Activated T-cell treated with anti-CD3 and anti-CD28 coated beads for 24 hours (primary cell): ENCODE data around the gene TMEM43.
A peak's percentile ranks its signal among the peaks of the same experiment; 100 is the strongest.

ENCODE experiments used
- DNase-seq: peaks from one replicate; pipeline ENCODE4 v3.0.0-alpha.2; 2020; ENCODE audit warnings: low read depth

TMEM43 gene

DNA sequence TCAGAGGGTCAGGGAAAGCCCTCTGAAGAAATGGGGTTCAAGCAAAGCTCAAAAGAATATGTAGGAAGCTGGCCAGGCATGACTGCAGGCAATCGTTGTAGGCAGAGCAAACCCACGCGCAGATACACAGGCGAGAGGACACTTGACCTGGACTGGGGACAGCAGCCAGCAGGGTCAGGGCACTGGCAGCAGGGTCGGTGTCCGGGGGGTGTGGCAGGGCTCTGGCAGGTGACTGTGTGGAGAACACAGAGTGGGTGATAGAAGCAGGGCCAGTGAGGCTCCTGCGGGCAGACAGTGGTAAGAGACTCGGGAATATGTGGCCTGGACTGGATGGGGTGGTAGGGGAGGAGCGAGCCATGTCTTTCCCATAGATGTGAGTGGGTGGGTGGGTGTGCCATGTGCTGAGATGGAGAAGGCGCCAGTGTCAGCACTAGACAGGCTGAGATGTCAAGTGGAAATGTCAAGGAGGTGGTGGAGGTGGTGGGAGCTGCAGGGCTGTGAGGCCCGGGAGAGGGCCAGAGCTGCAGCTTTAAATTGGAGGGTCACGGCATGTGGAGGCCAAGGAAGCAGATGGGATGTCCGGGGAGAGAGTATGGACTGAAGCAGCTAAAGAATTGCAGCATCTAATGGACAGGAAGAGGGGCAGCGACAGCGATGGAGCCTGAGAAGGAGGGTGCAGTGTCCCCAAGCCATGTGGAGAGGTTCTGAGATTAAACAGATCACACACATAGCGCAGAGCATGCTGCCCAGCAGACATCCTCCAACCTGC lies 13.4 kb downstream of the TMEM43 start:
- DNase-seq, result no peak

DNA sequence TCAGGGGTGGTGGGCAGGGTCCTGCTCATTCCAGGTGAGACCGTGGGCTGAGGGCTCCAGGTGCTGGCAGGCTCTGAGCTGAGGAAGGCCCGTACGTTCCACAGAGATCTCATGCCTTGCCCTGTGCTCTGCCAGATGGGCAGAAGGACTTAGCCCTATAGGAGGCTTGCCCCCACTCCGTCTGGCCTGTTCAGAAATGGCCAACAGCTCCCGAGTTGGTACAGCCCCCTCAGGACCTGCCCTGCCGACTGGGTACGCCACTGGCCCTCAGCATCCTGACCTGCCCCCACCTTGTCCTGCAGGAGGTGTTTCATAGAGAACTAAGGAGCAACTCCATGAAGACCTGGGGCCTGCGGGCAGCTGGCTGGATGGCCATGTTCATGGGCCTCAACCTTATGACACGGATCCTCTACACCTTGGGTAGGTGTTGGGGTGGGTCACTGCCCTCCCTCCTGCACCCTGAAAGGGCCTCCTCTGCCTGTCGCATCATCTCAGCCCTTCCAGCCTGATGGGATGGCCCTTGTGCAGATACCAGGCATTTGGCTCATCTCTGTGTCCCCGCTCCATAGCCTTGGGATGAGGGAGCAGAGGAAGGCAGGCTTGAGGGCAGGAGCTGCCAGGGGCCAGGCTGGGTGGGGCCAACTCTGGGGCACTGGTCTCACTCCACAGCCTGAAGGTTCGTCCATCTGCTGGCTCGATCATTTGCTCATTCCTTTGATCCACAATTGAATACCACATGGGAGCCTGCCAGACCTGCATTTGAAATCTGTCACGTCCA lies 14.2 kb downstream of the TMEM43 start:
- no peak for DNase-seq

DNA sequence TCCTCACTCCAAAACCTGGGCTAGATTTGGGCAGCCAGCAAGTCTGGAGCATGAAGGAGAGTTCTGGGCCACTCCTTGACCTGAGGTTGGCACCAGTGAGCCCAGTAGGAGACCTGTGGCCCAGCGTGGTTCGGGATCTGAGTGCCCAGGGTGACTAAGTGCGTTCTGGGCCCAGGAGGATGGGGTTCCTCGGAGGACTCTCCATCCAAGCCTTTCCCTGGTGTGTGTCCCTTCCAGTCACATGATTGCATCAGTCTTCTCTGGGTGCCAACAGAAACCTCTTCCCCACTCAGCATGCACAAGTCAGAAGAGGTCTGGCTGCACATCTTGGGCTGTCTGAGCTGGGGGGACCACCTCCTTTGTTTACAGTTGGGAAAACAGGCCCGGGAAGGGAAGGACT lies 14.9 kb downstream of the TMEM43 start:
- DNase-seq, result no peak

DNA sequence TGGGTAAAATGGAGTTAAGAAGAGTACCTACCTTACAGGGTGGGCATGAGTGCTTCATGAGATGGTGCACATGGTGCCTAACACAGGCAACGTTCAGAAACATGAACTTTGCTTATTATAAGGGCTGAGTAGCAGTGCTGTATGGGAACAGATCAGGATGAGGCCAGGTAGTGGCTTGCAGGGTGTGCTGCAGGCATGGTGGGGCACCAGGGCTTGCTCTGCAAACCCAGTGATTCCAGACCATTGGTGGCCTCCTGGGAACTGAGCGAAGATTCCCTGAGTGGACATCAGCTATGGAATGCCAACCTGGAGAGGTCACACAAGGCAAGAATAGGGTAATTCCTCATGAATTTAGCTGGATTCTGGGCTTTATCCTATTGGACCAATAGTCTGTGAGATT lies 15.8 kb downstream of the TMEM43 start:
- DNase-seq, result no peak

DNA sequence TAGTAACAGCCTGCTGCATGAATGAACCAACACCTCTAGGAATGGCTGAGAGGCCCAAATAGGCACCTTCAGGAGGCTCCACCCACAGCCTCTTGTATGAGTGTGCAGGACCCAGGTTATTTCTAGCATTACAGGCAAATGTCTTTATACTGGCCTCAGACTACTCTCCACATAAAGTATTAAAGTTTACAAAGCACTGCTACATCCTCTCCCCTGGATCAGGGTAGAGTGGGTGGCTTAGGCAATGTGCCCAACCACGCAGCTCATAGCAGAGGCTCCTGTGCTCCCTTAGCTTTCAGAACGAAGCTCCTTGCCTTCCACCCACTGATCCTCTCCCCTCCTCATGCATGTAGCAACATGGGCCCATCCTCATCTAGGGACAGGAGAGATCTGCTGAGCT lies 16.3 kb downstream of the TMEM43 start:
- DNase-seq, result no peak

DNA sequence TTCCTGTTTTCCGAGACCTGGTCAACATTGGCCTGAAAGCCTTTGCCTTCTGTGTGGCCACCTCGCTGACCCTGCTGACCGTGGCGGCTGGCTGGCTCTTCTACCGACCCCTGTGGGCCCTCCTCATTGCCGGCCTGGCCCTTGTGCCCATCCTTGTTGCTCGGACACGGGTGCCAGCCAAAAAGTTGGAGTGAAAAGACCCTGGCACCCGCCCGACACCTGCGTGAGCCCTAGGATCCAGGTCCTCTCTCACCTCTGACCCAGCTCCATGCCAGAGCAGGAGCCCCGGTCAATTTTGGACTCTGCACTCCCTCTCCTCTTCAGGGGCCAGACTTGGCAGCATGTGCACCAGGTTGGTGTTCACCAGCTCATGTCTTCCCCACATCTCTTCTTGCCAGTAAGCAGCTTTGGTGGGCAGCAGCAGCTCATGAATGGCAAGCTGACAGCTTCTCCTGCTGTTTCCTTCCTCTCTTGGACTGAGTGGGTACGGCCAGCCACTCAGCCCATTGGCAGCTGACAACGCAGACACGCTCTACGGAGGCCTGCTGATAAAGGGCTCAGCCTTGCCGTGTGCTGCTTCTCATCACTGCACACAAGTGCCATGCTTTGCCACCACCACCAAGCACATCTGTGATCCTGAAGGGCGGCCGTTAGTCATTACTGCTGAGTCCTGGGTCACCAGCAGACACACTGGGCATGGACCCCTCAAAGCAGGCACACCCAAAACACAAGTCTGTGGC lies 16.9 kb downstream of the TMEM43 start:
- DNase-seq, result no peak

DNA sequence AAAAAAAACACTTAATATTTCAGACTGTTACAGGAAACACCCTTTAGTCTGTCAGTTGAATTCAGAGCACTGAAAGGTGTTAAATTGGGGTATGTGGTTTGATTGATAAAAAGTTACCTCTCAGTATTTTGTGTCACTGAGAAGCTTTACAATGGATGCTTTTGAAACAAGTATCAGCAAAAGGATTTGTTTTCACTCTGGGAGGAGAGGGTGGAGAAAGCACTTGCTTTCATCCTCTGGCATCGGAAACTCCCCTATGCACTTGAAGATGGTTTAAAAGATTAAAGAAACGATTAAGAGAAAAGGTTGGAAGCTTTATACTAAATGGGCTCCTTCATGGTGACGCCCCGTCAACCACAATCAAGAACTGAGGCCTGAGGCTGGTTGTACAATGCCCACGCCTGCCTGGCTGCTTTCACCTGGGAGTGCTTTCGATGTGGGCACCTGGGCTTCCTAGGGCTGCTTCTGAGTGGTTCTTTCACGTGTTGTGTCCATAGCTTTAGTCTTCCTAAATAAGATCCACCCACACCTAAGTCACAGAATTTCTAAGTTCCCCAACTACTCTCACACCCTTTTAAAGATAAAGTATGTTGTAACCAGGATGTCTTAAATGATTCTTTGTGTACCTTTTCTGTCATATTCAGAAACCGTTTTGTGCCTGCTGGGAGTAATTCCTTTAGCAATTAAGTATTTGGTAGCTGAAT lies 17.9 kb downstream of the TMEM43 start:
- DNase-seq, result no peak

DNA sequence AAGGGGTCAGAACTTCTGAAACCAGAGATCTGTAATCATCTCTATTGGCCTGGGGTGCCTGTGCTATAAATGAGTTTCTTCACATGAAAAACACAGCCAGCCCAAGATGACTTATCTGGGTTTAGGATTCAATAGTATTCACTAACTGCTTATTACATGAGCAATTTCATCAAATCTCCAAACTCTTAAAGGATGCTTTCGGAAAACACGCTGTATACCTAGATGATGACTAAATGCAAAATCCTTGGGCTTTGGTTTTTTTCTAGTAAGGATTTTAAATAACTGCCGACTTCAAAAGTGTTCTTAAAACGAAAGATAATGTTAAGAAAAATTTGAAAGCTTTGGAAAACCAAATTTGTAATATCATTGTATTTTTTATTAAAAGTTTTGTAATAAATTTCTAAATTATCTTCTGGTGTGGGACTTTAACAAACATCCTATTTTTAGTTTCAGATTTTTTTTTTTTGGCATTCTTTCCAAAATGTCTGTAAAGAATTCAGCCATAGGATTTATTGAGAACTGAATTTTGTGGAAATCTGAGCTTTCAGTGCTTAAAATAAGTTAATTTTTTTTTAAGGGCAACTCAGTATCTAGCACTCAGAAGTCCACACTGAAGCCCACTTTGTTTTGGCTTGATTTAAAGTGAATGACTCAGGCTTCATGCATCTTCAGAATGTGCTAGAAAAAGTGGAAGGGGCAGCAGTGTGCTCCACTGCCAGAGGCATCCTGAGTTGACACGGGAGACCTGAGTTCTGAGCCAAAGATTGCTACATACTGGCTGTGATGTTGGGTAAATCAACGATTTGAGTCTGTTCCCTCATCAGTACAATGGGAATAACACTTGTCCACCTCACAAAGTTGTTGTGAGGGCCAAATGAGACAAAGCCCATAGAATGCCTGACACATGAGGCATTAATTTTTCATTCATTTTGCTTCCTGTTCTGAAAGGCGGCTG lies 18.7 kb downstream of the TMEM43 start:
- DNase-seq, result no peak

DNA sequence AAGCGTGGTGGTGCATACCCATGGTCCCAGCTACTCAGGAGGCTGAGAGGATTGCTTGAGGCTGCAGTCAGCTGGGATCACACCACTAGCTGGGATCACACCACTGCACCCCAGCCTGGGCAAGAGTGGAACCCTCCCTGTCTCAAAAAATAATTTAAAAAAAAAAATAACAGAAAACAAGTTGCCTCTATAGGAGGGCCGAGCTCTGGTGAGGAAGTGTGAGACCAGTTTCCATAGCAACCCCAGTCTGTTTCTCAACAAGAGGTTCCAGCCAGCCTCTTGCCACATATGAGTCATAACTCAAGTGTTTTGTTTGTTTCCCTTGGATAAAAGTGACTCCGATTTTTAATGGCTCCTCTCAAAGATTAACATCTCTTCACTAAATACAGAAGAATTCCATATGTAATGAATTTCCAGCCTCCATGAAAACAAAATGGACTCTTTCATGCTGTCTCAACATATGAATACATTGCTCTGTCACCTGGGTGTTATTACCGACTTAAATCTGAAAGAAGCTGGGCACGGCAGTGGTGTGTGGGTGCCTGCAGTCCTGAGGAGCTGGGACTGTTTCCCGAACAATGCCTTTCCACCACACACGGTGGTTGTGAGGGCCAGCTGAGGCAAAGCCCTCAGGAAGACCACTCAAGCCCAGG lies 19.7 kb downstream of the TMEM43 start:
- peak; percentile 48 for DNase-seq

DNA sequence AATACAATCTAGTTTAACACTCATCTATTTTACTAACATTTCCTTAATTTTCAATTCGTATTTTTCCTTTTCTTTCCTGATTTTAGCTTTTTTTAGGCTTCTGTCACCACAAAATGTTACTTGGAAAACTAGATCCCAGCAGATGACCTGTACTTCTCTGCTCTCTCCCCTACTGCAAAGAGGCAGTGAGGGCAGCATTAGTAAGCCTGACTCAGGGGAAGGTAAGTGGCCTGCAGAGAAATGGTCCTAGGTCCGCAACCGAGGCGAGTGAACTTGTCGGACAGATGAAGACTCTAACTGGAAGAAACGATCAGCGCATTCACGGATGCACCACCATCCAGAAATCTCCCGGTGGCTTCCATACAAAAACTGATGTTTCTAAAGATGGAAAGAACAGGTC lies 20.4 kb downstream of the TMEM43 start:
- DNase-seq, result no peak

DNA sequence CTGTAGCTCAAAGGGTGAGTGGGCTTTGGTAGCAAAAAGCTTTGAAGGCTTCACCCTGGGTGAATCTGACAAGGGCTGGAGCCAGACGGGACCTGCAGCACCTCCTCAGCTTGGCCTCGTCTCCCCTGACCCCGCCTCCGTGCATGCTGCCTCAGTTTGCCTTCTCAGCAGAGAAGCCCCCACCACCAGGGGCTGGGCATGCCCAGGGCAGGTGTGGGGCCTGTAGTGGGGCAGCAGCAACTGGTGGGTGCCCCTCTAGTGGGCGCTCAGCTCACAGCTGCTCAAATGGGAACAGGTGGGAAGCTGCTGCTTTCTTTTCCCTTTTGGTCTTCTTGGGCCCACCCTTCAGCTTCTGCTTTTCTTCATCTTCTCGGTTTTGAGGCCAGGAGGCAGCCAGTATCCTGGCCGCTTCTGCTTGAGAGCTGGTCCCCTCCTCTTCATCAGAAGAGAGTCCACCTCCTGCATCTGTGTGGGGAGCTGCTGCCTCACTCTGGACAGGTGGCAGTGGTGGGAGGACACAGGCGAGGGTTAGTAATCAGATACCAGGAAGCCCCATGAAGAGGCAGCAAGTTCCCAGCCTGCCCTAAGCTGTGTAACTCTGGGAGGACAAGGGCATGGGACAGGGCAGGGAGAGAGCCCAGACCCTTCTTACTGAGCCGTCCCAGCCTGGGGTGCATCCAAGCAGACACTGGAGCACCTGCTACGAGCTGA lies 21.0 kb downstream of the TMEM43 start:
- DNase-seq, result no peak

DNA sequence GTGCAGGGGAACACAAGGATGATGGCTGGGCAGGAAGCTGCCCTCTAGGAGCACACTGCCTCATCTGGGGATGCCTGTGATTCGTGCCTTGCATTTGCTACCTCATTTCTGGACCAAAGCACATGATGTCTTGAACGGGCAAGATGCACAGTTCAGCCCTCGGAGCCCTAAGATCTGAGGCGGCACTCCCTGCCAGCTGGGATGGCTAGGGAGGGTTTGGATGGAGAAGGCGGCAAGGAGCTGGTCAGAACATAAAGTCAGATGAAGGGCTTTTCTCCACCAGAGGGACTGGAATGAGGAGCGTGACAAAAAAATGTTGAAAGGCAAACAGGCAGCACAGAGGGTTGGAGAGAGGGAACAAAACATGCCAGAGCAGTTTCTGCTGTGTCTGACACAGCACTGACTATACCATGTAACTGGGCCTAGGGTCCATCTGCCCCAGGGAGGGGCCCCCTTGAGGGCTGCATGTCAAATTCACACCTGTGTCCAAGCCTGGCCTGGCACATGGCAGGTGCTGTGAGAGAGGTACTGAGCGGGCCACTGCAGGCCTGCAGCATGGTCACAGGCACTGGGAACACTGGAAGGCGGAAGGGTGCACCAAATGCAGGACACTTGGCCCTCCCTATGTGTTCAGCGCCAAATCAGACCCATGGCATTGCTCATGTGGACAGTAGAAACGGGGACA lies 21.7 kb downstream of the TMEM43 start:
- no peak for DNase-seq

DNA sequence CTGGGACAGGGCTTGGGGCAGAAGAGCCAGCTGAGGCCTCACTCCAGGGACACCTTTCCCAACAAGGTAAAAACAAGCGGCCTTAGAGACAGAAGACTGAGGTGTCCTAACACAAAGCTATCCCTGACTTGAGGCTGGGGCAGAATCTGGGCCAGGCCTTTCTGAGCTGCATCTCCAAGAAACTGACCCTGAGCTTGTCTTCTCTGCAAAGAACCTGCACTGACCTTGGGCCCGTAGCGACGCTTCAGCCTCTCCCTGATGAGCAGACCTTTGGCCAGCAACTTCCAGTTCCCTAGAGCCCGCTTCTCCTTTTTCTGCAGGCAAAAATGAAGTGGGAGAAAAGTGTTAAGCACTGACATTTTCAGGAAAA lies 22.2 kb downstream of the TMEM43 start:
- DNase-seq, result no peak

DNA sequence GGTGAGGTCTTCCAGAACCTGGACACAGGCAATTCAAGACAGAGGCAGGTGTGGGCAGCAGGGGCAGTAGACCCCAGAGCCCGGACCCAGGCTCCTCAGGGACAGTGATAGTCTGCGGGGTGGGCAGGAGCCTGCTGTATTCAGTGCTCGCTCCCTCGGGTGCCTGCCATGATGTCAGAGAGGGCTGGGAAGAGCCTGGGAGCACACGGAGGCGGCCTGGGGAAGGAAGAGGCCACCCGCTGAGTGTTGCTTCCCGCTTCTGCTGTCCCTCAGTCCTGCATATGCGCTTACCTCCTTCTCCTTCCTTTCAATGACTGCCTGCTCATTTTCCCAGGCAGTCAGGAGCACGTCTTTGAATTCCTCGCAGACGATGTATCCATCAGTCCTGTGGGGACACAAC lies 22.8 kb downstream of the TMEM43 start:
- no peak for DNase-seq

DNA sequence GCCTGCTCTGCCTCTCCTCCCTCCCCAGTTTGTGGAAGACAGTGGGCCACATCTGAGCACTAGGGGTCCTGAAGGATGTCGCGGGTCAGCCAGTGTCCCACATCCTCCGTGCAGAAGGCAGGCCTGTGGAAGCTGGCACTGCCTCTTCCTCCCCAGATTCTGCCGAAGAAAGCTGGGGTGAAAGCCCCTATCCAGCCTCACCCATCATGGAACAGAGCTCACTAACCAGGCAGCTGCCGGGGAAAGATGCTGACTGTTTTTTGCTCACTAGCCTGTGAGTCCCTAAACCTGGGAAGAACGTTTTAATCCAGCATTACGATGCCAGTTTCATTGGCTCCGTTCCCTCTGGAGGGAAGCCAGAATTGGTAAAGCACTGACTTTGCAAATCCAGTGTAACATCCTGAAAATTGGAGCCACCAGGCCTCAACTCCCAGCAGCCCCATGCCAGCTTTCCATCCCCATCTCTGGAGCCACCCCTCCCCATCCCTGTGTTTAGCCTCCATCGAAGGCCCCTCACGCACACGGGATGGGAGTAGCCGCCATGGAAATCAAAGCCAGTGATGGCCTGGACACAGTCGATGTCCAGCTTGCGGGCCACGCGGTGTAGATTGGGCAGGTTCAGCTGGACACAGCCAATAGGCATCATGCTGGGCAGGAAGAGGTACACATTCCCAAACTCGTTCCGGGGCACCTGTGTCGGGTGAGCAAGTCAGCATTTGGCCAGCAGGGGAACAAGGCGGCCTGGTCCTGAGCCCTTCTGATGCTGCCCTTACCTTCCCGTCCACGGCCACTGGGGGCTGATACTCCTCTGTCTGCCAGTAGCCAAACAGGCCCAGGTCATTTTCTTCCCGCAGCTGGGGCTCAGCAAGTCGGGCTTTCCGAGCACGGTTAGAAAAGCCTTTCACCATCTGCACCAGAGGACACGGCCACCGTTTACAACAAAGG lies 23.5 kb downstream of the TMEM43 start:
- DNase-seq, result no peak

DNA sequence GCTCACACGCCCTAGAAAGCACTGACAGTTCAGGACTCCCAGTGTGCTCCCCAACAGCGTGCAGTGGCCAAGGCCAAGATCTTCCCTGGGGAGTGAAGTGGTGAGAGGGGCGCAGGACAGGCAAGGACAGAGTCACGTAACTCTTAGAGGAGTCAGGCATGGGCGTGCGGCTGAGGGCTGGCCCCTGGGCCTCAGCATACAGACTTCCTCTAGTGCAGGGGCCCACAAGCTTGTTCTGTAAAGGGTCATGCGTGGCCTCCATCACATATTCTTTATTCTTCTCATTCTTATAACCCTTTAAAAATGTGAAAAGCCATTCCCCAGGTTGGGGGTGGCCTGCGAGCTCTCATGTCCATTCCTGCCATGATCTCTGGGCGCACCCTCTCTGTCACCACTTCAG lies 25.2 kb downstream of the TMEM43 start:
- DNase-seq, result no peak

DNA sequence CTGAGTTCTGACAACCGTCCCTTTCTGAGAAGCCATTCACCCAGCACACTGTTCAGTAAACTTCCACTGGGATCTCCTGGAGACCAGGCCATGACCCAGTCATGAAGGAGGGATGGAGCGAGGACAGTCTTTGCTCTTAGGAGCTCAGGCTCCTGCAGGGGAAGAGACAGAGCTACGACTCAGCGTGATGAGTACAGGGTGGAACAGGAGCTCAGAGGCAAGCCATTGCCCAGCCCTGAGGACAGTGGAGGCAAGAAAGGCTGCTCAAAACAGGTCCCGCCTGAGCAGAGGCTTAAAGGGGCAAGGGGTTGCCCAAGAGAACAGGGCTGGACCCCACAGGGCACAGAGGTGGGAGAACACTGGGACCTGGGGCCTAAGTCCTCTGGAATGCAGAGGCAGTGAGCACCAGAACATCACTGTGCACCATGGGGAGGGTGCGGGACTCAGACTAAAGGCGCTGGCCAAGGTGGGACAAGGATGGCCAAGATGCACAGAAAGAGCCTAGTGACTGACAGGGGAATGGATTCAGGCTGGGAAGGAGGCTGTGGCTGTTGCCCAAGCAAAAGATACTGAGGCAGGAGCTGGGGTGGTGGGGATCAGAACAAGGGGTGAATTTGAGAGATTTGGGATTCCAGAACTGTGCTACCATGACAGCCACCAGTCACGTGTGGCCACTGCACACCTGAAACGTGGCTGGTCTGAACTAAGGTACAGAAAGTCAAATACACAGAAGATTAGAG lies 25.8 kb downstream of the TMEM43 start:
- no peak for DNase-seq
